Measurements from ENCODE around the gene FGF22.

GRCh38 chr19:638906-639252, 800 bp upstream of the FGF22 start:
- TF ChIP-seq CTCF (IDR thresholded peaks at IDR 0.05; ENCODE audit: poor library complexity, severe bottlenecking) (no peak), TAF1 (IDR thresholded peaks at IDR 0.05; ENCODE audit: low read depth) (no peak), REST (IDR thresholded peaks at IDR 0.05; ENCODE audit: borderline replicate concordance) (no peak), EZH2 (IDR thresholded peaks at IDR 0.05; ENCODE audit: borderline replicate concordance, insufficient read depth, low read length, poor library complexity, severe bottlenecking) (no peak), POLR2AphosphoS5 (IDR thresholded peaks at IDR 0.05) (no peak), EP300 (conservative IDR thresholded peaks at IDR 0.05; ENCODE audit: poor library complexity, severe bottlenecking) (no peak), RAD21 (conservative IDR thresholded peaks at IDR 0.05) (no peak), SMC3 (conservative IDR thresholded peaks at IDR 0.05; ENCODE audit: poor library complexity) (no peak)
